Measurements from ENCODE around the gene PPEF2. TPM values are rescaled to one million over a fixed set of nuclear protein-coding genes. Genes with fewer than 3 reads are reported as not detected.
"Not testable (repeated sequence)": the region's sequence is repeated elsewhere in the genome, so short reads cannot be mapped to it uniquely, and the experiment has no call there.

The PPEF2 gene
- total and polyA plus RNA-seq, 3 experiments from 2014 or later: 0.11 to 0.13 TPM; not detected in 1

DNA sequence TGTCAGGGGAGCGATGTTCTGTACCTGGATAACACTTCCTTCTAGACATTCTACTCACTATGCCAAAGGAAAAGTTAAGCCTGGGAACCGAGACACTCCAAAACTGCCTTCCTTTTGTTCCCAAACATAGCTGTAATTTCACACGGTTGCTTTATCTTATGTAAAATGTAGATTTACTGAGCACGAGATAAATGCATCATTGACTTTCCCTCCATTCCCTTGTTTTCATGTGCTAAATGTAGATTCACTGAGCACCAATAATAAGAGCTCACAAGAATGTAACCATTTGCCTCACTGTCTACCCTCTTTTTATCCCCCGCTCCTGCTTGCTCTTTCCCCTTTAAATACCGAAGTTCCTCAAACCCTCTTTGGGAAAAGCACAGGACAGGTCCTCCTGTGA is 10.7 kb upstream of the PPEF2 start:
- CTCF ChIA-PET: interaction anchor here (1.4 kb wide), 1 partner anchor 83 kb away, joined by 4 read pairs; no protein-coding TSS in a partner anchor
- DNase-seq: no peak
- POLR2A ChIA-PET: no interaction called here
- Mint-ChIP-seq H3K4me1 (peaks cover 0 to 6% (median 0%) of the 10 kb centered on the region in 3 donors), H3K4me3 (no peak overlapping the region), H3K36me3 (peaks cover 12 to 60% (median 22%) of the 10 kb centered on the region in 3 donors), H3K27ac (no peak overlapping the region), H3K9me3 (no peaks in the 10 kb centered on the region), H3K27me3 (no peaks in the 10 kb centered on the region)
- no peaks in the 10 kb centered on the region for H3K4me1 ChIP-seq (ENCODE audit: insufficient read depth, low read length)
- no peaks in the 10 kb centered on the region for H3K36me3 ChIP-seq (ENCODE audit: insufficient read depth, low read length)
- H3K9me3 ChIP-seq (ENCODE audit: low read length): no peaks in the 10 kb centered on the region
- no peak overlapping the region for H3K4me3 ChIP-seq (ENCODE audit: low read length)
- H3K27me3 ChIP-seq (ENCODE audit: insufficient read depth, low read length, poor library complexity, severe bottlenecking): no peaks in the 10 kb centered on the region
- H3K27ac ChIP-seq (ENCODE audit: low read depth, low read length): no peak overlapping the region

DNA sequence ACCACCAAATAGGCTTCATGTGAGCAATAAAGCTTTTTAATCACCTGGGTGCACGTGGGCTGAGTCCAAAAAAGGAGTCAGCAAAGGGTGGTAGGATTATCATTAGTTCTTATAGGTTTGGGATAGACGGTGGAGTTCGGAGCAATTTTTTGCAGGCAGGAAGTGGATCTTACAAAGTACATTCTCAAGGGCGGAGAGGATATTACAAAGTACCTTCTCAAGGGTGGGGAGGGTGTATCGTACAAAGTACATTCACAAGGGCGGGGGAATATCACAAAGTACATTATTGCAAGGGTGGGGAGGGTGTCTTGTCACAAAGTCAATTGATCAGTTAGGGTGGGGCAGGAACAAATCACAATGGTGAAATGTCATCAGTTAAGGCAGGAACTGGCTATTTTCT is 8.6 kb upstream of the PPEF2 start:
- DNase-seq; H3K4me3 ChIP-seq (ENCODE audit: low read length); H3K4me3 Mint-ChIP-seq; H3K4me1 Mint-ChIP-seq; H3K27me3 Mint-ChIP-seq; H3K36me3 ChIP-seq (ENCODE audit: insufficient read depth, low read length); H3K9me3 Mint-ChIP-seq; H3K27ac ChIP-seq (ENCODE audit: low read depth, low read length); H3K4me1 ChIP-seq (ENCODE audit: insufficient read depth, low read length); H3K27ac Mint-ChIP-seq; POLR2A ChIA-PET; H3K27me3 ChIP-seq (ENCODE audit: insufficient read depth, low read length, poor library complexity, severe bottlenecking); H3K9me3 ChIP-seq (ENCODE audit: low read length): not testable (repeated sequence)
- CTCF ChIA-PET: interaction anchor here (0.8 kb wide), 1 partner anchor 31 kb away, joined by 3 read pairs; the partner anchor contains the start of gene NAAA
- peaks cover 12 to 44% (median 18%) of the 10 kb centered on the region in 3 donors for H3K36me3 Mint-ChIP-seq

- H3K4me1 Mint-ChIP-seq: no peaks in the 10 kb centered on the region
- no peaks in the 10 kb centered on the region for H3K9me3 Mint-ChIP-seq
- no peak overlapping the region for H3K27ac Mint-ChIP-seq
- Histone ChIP-seq H3K27me3 (ENCODE audit: insufficient read depth, low read length, poor library complexity, severe bottlenecking) (no peaks in the 10 kb centered on the region), H3K4me3 (ENCODE audit: low read length) (no peak overlapping the region), H3K27ac (ENCODE audit: low read depth, low read length) (no peak overlapping the region), H3K9me3 (ENCODE audit: low read length) (no peaks in the 10 kb centered on the region), H3K36me3 (ENCODE audit: insufficient read depth, low read length) (no peaks in the 10 kb centered on the region), H3K4me1 (ENCODE audit: insufficient read depth, low read length) (no peaks in the 10 kb centered on the region)
- peaks cover 12 to 34% (median 18%) of the 10 kb centered on the region in 3 donors for H3K36me3 Mint-ChIP-seq
- H3K27me3 Mint-ChIP-seq: no peaks in the 10 kb centered on the region
- ChIA-PET CTCF (interaction anchor here (1.2 to 1.7 kb wide), 2 partner anchors 13 to 62 kb away, joined by 3 to 6 read pairs; no protein-coding TSS in a partner anchor), POLR2A (interaction anchor here (1.1 kb wide), 1 partner anchor 30 kb away, joined by 3 read pairs; no protein-coding TSS in a partner anchor)
- DNase-seq: no peak
- H3K4me3 Mint-ChIP-seq: no peak overlapping the region
Observed at GRCh38 chr4:75909405-75909804, 7.2 kb upstream of the PPEF2 start.

DNA sequence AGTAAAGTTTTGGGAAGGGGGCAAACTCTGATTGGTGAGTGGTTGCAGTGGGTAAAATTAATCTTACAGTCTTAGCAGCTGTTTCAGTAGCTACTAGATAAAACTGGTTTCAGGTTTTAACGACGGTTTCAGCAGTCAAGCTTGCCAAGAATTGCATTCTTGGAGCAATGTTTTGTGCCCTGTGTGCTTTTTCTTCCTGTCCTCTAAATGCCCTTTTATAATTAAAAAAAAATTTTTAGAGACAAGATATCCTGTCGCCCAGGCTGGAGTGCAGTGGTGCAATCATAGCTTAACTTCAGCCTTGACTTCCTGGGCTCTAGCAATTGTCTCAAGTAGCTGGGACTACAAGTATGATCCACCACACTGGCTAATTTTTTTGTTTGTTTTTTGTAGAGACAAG is 6.3 kb upstream of the PPEF2 start:
- Mint-ChIP-seq H3K27ac (no peak overlapping the region), H3K4me1 (no peaks in the 10 kb centered on the region), H3K27me3 (no peaks in the 10 kb centered on the region), H3K36me3 (peaks cover 12 to 27% (median 14%) of the 10 kb centered on the region in 3 donors), H3K4me3 (no peak overlapping the region), H3K9me3 (no peaks in the 10 kb centered on the region)
- Histone ChIP-seq H3K4me1 (ENCODE audit: insufficient read depth, low read length) (no peaks in the 10 kb centered on the region), H3K9me3 (ENCODE audit: low read length) (no peaks in the 10 kb centered on the region), H3K27ac (ENCODE audit: low read depth, low read length) (no peak overlapping the region), H3K27me3 (ENCODE audit: insufficient read depth, low read length, poor library complexity, severe bottlenecking) (no peaks in the 10 kb centered on the region), H3K36me3 (ENCODE audit: insufficient read depth, low read length) (no peaks in the 10 kb centered on the region), H3K4me3 (ENCODE audit: low read length) (no peak overlapping the region)
- ChIA-PET CTCF (interaction anchor here (1.2 to 1.7 kb wide), 2 partner anchors 12 to 61 kb away, joined by 3 to 6 read pairs; no protein-coding TSS in a partner anchor), POLR2A (interaction anchor here (0.6 to 1.1 kb wide), 3 partner anchors 31 to 45 kb away, joined by 3 to 4 read pairs (median 3); partner anchors contain the start of gene NAAA)
- no peak for DNase-seq

GRCh38 chr4:75907966-75908365 is 5.7 kb upstream of the PPEF2 start:
- Histone ChIP-seq H3K4me1 (ENCODE audit: insufficient read depth, low read length) (no peaks in the 10 kb centered on the region), H3K9me3 (ENCODE audit: low read length) (no peaks in the 10 kb centered on the region), H3K36me3 (ENCODE audit: insufficient read depth, low read length) (no peaks in the 10 kb centered on the region), H3K27ac (ENCODE audit: low read depth, low read length) (no peak overlapping the region), H3K4me3 (ENCODE audit: low read length) (no peak overlapping the region), H3K27me3 (ENCODE audit: insufficient read depth, low read length, poor library complexity, severe bottlenecking) (no peaks in the 10 kb centered on the region)
- H3K27me3 Mint-ChIP-seq: no peaks in the 10 kb centered on the region
- no peaks in the 10 kb centered on the region for H3K4me1 Mint-ChIP-seq
- CTCF ChIA-PET: interaction anchor here (1.7 kb wide), 1 partner anchor 12 kb away, joined by 6 read pairs; no protein-coding TSS in a partner anchor
- no peak overlapping the region for H3K4me3 Mint-ChIP-seq
- POLR2A ChIA-PET: no interaction called here
- DNase-seq: no peak
- H3K36me3 Mint-ChIP-seq: peaks cover 11 to 21% (median 12%) of the 10 kb centered on the region in 3 donors
- H3K9me3 Mint-ChIP-seq: no peaks in the 10 kb centered on the region
- H3K27ac Mint-ChIP-seq: no peak overlapping the region

GRCh38 chr4:75904076-75904475 is 1.8 kb upstream of the PPEF2 start:
- no peaks in the 10 kb centered on the region for H3K9me3 Mint-ChIP-seq
- no peaks in the 10 kb centered on the region for H3K27me3 ChIP-seq (ENCODE audit: insufficient read depth, low read length, poor library complexity, severe bottlenecking)
- no peaks in the 10 kb centered on the region for H3K27me3 Mint-ChIP-seq
- H3K36me3 Mint-ChIP-seq: no peaks in the 10 kb centered on the region
- H3K4me1 Mint-ChIP-seq: no peaks in the 10 kb centered on the region
- no peak for DNase-seq
- H3K4me1 ChIP-seq (ENCODE audit: insufficient read depth, low read length): no peaks in the 10 kb centered on the region
- ChIA-PET CTCF (interaction anchor here (1.2 to 2.6 kb wide), 2 partner anchors 9 to 12 kb away, joined by 3 to 12 read pairs; no protein-coding TSS in a partner anchor), POLR2A (no interaction called here)
- H3K4me3 ChIP-seq (ENCODE audit: low read length): no peak overlapping the region
- no peak overlapping the region for H3K4me3 Mint-ChIP-seq
- peak overlapping the region in 1 of 8 donors; percentile 51 for H3K27ac Mint-ChIP-seq
- H3K36me3 ChIP-seq (ENCODE audit: insufficient read depth, low read length): no peaks in the 10 kb centered on the region
- no peaks in the 10 kb centered on the region for H3K9me3 ChIP-seq (ENCODE audit: low read length)
- no peak overlapping the region for H3K27ac ChIP-seq (ENCODE audit: low read depth, low read length)

DNA sequence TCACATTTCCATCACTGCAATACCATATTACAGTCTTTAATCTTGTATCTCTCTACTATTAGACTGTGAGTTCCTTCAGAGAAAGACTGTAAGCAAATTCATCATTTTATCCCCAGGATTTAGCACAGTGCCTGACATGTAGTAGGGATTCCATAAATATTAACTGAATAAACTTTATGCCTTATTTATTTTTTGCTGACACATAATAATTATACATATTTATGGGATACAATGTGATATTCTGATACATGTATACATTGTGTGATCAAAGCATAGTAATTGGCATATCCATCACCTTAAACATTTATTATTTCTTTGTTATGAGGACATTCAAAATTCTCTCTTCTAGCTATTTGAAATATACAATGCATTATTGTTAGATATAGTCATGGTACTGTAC is 3.7 kb downstream of the PPEF2 start:
- no peaks in the 10 kb centered on the region for H3K9me3 ChIP-seq (ENCODE audit: low read length)
- Mint-ChIP-seq H3K4me3 (no peak overlapping the region), H3K27ac (no peak overlapping the region), H3K9me3 (no peaks in the 10 kb centered on the region), H3K36me3 (no peaks in the 10 kb centered on the region), H3K27me3 (no peaks in the 10 kb centered on the region), H3K4me1 (no peaks in the 10 kb centered on the region)
- POLR2A ChIA-PET: no interaction called here
- CTCF ChIA-PET: no interaction called here
- no peak overlapping the region for H3K27ac ChIP-seq (ENCODE audit: low read depth, low read length)
- no peaks in the 10 kb centered on the region for H3K36me3 ChIP-seq (ENCODE audit: insufficient read depth, low read length)
- no peak overlapping the region for H3K4me3 ChIP-seq (ENCODE audit: low read length)
- H3K27me3 ChIP-seq (ENCODE audit: insufficient read depth, low read length, poor library complexity, severe bottlenecking): no peaks in the 10 kb centered on the region
- no peak for DNase-seq
- no peaks in the 10 kb centered on the region for H3K4me1 ChIP-seq (ENCODE audit: insufficient read depth, low read length)

DNA sequence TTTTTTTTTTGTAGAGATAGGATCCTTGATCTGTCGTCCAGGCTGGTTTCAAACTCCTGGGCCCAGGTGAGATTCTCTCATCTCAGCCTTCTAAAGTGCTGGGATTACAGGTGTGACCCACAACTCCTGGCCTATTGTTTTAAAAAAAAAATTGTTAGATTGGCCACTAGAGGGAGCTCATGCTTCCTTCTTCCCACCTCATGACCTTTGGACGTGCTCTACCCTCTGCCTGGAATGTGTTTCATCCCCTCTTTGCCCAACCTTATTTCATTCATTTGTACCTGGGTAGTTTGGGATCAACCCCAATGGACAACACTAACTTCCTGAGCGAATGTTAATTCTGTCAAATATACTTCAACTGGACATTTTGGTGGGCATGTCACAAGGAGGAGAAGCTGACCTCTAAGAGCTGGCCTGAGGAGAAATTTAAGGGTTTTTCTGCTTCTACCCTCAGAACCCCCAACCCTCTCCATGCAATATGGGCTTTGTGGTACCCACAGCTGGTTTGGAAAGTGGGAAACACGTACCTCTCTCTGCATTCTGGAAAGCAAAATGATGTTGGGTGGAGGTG is 6.4 kb downstream of the PPEF2 start:
- Mint-ChIP-seq H3K27ac (no peak overlapping the region), H3K4me3 (no peak overlapping the region), H3K27me3 (no peaks in the 10 kb centered on the region), H3K36me3 (no peaks in the 10 kb centered on the region), H3K9me3 (no peaks in the 10 kb centered on the region), H3K4me1 (no peaks in the 10 kb centered on the region)
- POLR2A ChIA-PET: interaction anchor here (0.7 kb wide), 1 partner anchor 340 kb away, joined by 3 read pairs; the partner anchor contains the start of gene ODAPH
- no peaks in the 10 kb centered on the region for H3K36me3 ChIP-seq (ENCODE audit: insufficient read depth, low read length)
- no peaks in the 10 kb centered on the region for H3K4me1 ChIP-seq (ENCODE audit: insufficient read depth, low read length)
- CTCF ChIA-PET: interaction anchor here (0.6 to 3.1 kb wide), 14 partner anchors 9 to 171 kb away, joined by 3 to 12 read pairs (median 5); partner anchors contain the start of gene NAAA
- no peaks in the 10 kb centered on the region for H3K27me3 ChIP-seq (ENCODE audit: insufficient read depth, low read length, poor library complexity, severe bottlenecking)
- H3K27ac ChIP-seq (ENCODE audit: low read depth, low read length): no peak overlapping the region
- H3K4me3 ChIP-seq (ENCODE audit: low read length): no peak overlapping the region
- no peaks in the 10 kb centered on the region for H3K9me3 ChIP-seq (ENCODE audit: low read length)
- peak in 2 of 5 donors; percentile 20 to 26 for DNase-seq

Data from CD8-positive, alpha-beta memory T cell (primary cell).